B cell (primary cell): ENCODE results near the gene JAKMIP2. TPM values are rescaled to one million over a fixed set of nuclear protein-coding genes. Genes with fewer than 3 reads are reported as not detected.

Experiments used
- ATAC-seq: fragments of 200-7000 bp; cut with Tn5 transposase; one replicate; pipeline ENCODE4 v1.10.0; 2021; ENCODE audit warnings: low read depth, mild to moderate bottlenecking, moderate number of reproducible peaks, moderate library complexity
- CTCF ChIA-PET: fragments of 350-600 bp; sonication (Branson Sonifier 250); formaldehyde crosslinking; loops from one replicate; lab custom pipeline; 2021; ENCODE audit warnings: antibody characterized with exemption, inconsistent platforms; lab: Charles Lee
- POLR2A ChIA-PET: fragments of 350-600 bp; sonication (Branson Sonifier 250); formaldehyde crosslinking; loops from one replicate; lab custom pipeline; 2021; ENCODE audit warnings: antibody characterized with exemption; lab: Charles Lee
- DNase-seq: peaks from one replicate; pipeline ENCODE4 v3.0.0; 2013
- H2AFZ ChIP-seq: 2 replicates; pipeline ENCODE4 v1.6.1; 2012; ENCODE audit warnings: mild to moderate bottlenecking, low read depth, low read length; ENCODE audit not compliant: insufficient read depth, poor library complexity, severe bottlenecking
- H3K27ac ChIP-seq, 2 donors: 1 replicate in 1 of 2; 2 replicates in 1 of 2; pipeline ENCODE4 v1.5.1; 2012 to 2013; ENCODE audit warnings: low read length in 2 of 2, mild to moderate bottlenecking in 2 of 2, moderate library complexity in 1 of 2
- H3K27me3 ChIP-seq, 4 experiments: fragments of 200-600 bp in 1 of 4; sonication (generic) in 1 of 4; replicated peaks in 1 of 4; 1 replicate in 2 of 4; 2 replicates in 2 of 4; pipeline versions ENCODE4 v1.6.1 to v1.7.0; 2013 to 2016; ENCODE audit warnings: low read length in 3 of 4, mild to moderate bottlenecking in 2 of 4, mixed read lengths in 1 of 4, moderate library complexity in 1 of 4; ENCODE audit not compliant: insufficient read depth in 4 of 4, control insufficient read depth in 3 of 4; ENCODE audit errors: control extremely low read depth in 1 of 4
- H3K36me3 ChIP-seq, 2 experiments: replicated peaks in 1 of 2; 1 replicate in 1 of 2; 2 replicates in 1 of 2; pipeline versions ENCODE4 v1.6.1 to v1.7.1; 2013; ENCODE audit warnings: low read length in 1 of 2; ENCODE audit not compliant: insufficient read depth in 2 of 2, control insufficient read depth in 1 of 2; ENCODE audit errors: control extremely low read depth in 1 of 2, extremely low read depth in 1 of 2
- H3K4me1 ChIP-seq, 2 donors: fragments of 200-600 bp in 1 of 2; sonication (generic) in 1 of 2; 1 replicate in 1 of 2; 2 replicates in 1 of 2; pipeline versions ENCODE4 v1.5.1 to v1.6.1; 2013 to 2017; ENCODE audit warnings: low read length in 2 of 2; ENCODE audit not compliant: control insufficient read depth in 2 of 2, insufficient read depth in 2 of 2
- H3K4me2 ChIP-seq: replicated peaks from 2 replicates; pipeline ENCODE3; 2012; ENCODE audit warnings: mild to moderate bottlenecking, low read depth, low read length; ENCODE audit not compliant: poor library complexity, severe bottlenecking
- H3K4me3 ChIP-seq, 5 experiments: fragments of 200-600 bp in 1 of 5; sonication (generic) in 1 of 5; 1 replicate in 3 of 5; 2 replicates in 2 of 5; pipeline versions ENCODE4 v1.5.1 to v1.7.0; 2011 to 2016; ENCODE audit warnings: low read length in 4 of 5, mild to moderate bottlenecking in 4 of 5, low read depth in 2 of 5, control low read depth in 1 of 5, moderate library complexity in 1 of 5; ENCODE audit not compliant: insufficient read depth in 1 of 5; ENCODE audit errors: control extremely low read depth in 1 of 5, extremely low read depth in 1 of 5
- H3K79me2 ChIP-seq: fragments of 200-600 bp; sonication (generic); one replicate; pipeline ENCODE4 v1.6.0; 2016; ENCODE audit warnings: low read length; ENCODE audit not compliant: control insufficient read depth, insufficient read depth
- H3K9ac ChIP-seq: fragments of 200-600 bp; sonication (generic); 2 replicates; pipeline ENCODE4 v1.6.1; 2017; ENCODE audit warnings: mild to moderate bottlenecking, low read length, moderate library complexity
- H3K9me3 ChIP-seq, 3 donors: one replicate each; pipeline versions ENCODE4 v1.6.1 to v1.7.1; 2013; ENCODE audit warnings: low read length in 2 of 3; ENCODE audit not compliant: control insufficient read depth in 2 of 3, insufficient read depth in 1 of 3; ENCODE audit errors: control extremely low read depth in 1 of 3
- H4K20me1 ChIP-seq: 2 replicates; pipeline ENCODE4 v1.6.0; 2012; ENCODE audit warnings: mild to moderate bottlenecking, low read length; ENCODE audit not compliant: insufficient read depth, control insufficient read depth, poor library complexity, severe bottlenecking
- H3K27ac Mint-ChIP-seq: one replicate; pipeline ENCODE4 v1.8.0; 2021; ENCODE audit warnings: mixed read lengths
- H3K27me3 Mint-ChIP-seq: one replicate; pipeline ENCODE4 v1.8.0; 2021; ENCODE audit warnings: mixed read lengths
- H3K4me1 Mint-ChIP-seq: one replicate; pipeline ENCODE4 v1.8.0; 2021; ENCODE audit warnings: mixed read lengths
- H3K4me3 Mint-ChIP-seq: one replicate; pipeline ENCODE4 v1.8.0; 2021; ENCODE audit warnings: mixed read lengths
- H3K9me3 Mint-ChIP-seq: one replicate; pipeline ENCODE4 v1.8.0; 2022; ENCODE audit warnings: mixed read lengths; ENCODE audit not compliant: insufficient read depth
- CTCF ChIP-seq: fragments of 200-600 bp; IDR thresholded peaks from one replicate; pipeline ENCODE4 v1.8.0; 2022; ENCODE audit warnings: antibody characterized with exemption, mild to moderate bottlenecking
- EZH2 ChIP-seq: IDR thresholded peaks from 2 replicates; pipeline ENCODE4 v1.6.1; 2012; ENCODE audit warnings: borderline replicate concordance, low read depth, mild to moderate bottlenecking, moderate library complexity, low read length; ENCODE audit not compliant: insufficient read depth, poor library complexity, severe bottlenecking
- WGBS: methylation state at CpG from one replicate; pipeline ENCODE4 v1.1.5; 2013; ENCODE audit warnings: missing lambda C conversion rate; ENCODE audit not compliant: insufficient coverage; 5-methylcytosine and 5-hydroxymethylcytosine counted together
- intact Hi-C: fragments of 100-400 bp; cut with micrococcal nuclease; formaldehyde crosslinking; loops from one replicate; pipeline ENCODE4 v1.10.0; 2022
- polyA plus RNA-seq: library from polyadenylated mRNA; depleted of rRNA; stranded (reverse); fragments of >200 nt; gene quantifications from 2 replicates; pipeline ENCODE4 v1.2.3, GENCODE V29; 2012
- total RNA-seq, 2 donors: library from RNA; stranded (reverse); fragments of 120-200 nt in 1 of 2; gene quantifications; 1 replicate in 1 of 2; 2 replicates in 1 of 2; pipeline versions ENCODE4 v1.2.3 to v1.2.4, GENCODE V29; 2013 to 2022

JAKMIP2 gene
- total and polyA plus RNA-seq, 2 donors (not counting 1 experiment from before 2014, with no cell fraction given), result 0.24 to 4.1 TPM

GRCh38 chr5:147639321-147639720, 143.2 kb downstream of the JAKMIP2 start:
- Histone ChIP-seq H3K9me3 (no peaks in the 10 kb centered on the region), H4K20me1 (no peaks in the 10 kb centered on the region), H3K36me3 (peaks cover 0 to 3% of the 10 kb centered on the region in 2 experiments), H3K4me3 (no peak overlapping the region), H3K9ac (no peak overlapping the region), H3K4me2 (no peak overlapping the region), H3K79me2 (no peaks in the 10 kb centered on the region), H3K4me1 (no peaks in the 10 kb centered on the region), H3K27ac (no peak overlapping the region), H3K27me3 (no peaks in the 10 kb centered on the region), H2AFZ (no peak overlapping the region)
- Mint-ChIP-seq H3K9me3 (no peaks in the 10 kb centered on the region), H3K27me3 (no peaks in the 10 kb centered on the region), H3K27ac (no peak overlapping the region), H3K4me3 (no peak overlapping the region), H3K4me1 (no peaks in the 10 kb centered on the region)
- intact Hi-C loops, result no loop called here
- WGBS, result no CpG with 5 or more reads among the region's 5 CpGs
- ATAC-seq, result no peak
- DNase-seq, result no peak
- TF ChIP-seq EZH2 (no peak), CTCF (no peak)
- POLR2A ChIA-PET, result no interaction called here
- CTCF ChIA-PET, result interaction anchor here (0.6 to 1.5 kb wide), 2 partner anchors 107 to 184 kb away, joined by 3 to 5 read pairs; no protein-coding TSS in a partner anchor

- ChIA-PET POLR2A (no interaction called here), CTCF (interaction anchor here (1.1 to 1.6 kb wide), 2 partner anchors 9 to 186 kb away, joined by 4 to 5 read pairs; no protein-coding TSS in a partner anchor)
- WGBS, result 100% methylated on average over 3 of the region's 3 CpGs
- no peak for ATAC-seq
- intact Hi-C loops, result no loop called here
- no peak for DNase-seq
- TF ChIP-seq CTCF (no peak), EZH2 (no peak)
- Histone ChIP-seq H2AFZ (no peak overlapping the region), H4K20me1 (no peaks in the 10 kb centered on the region), H3K27me3 (no peaks in the 10 kb centered on the region), H3K36me3 (peaks cover 0 to 1% of the 10 kb centered on the region in 2 experiments), H3K79me2 (no peaks in the 10 kb centered on the region), H3K27ac (no peak overlapping the region), H3K4me3 (no peak overlapping the region), H3K4me2 (no peak overlapping the region), H3K9me3 (no peaks in the 10 kb centered on the region), H3K4me1 (no peaks in the 10 kb centered on the region), H3K9ac (no peak overlapping the region)
- Mint-ChIP-seq H3K27me3 (no peaks in the 10 kb centered on the region), H3K9me3 (no peaks in the 10 kb centered on the region), H3K4me1 (no peaks in the 10 kb centered on the region), H3K4me3 (no peak overlapping the region), H3K27ac (no peak overlapping the region)
Measured at GRCh38 chr5:147636729-147636984, 145.9 kb downstream of the JAKMIP2 start.
